GM12865 (cell line): ENCODE results near the gene HEBP2.

ENCODE experiments used
- DNase-seq: peaks from one replicate; pipeline ENCODE4 v3.0.0; 2010; ENCODE audit warnings: low read depth
- H3K4me3 ChIP-seq: 2 replicates; pipeline ENCODE4 v1.5.1; 2011; ENCODE audit warnings: mild to moderate bottlenecking, low read depth, low read length, control low read depth
- CTCF ChIP-seq: IDR thresholded peaks from 2 replicates; pipeline ENCODE4 v1.5.1; 2011; ENCODE audit warnings: low read length, control low read depth, low read depth, inconsistent platforms; ENCODE audit not compliant: insufficient read depth; ENCODE audit errors: missing control alignments

The HEBP2 gene

DNA sequence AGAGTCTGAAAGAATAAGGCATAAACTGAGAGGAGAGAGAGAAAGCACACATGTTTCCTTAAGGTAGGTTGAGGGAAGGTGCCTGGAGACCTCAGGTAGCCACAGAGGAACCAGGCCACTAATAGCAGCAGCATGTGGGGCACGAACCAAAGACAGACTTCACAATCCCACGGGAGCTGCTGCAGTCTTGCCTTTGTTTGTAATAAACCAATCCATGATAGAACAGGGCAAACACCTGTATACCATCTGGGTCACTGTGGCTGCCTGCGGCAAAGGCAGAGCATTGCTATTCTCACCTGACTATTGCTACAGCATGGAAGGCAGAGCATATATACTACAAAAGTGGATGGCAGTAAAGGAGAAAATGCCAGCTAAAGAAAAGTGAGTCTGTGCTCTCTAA is 36.3 kb downstream of the HEBP2 start:
- DNase-seq, result no peak
- no peak for TF ChIP-seq CTCF
- no peak overlapping the region for H3K4me3 ChIP-seq

DNA sequence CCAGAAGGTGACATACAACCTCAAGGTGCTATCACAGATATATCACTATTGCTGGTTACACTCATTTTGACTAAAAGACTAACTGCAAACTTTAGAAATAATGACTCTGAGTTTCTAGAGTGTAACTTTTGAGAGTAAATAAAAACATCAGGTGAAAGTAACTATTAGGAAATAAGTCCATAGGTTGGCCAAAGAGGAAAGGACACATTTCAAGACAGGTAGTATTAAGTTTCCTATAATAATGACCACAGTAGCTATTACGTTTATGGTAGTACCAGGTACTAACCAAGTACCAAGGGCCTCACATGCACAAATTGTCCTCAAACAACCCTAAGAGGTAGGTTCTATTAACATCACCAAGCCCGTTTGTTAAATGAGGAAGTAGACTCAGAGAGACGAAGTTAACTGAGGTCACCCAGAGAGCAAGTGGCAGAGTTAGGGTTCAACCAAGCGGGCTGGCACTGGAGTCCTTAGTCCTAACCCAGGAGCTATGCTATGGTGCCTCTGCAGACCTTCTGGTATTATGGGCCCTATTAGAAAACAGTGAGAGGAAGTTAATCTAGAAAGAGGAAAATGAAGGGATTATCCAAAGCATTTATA is 36.8 kb downstream of the HEBP2 start:
- H3K4me3 ChIP-seq, result no peak overlapping the region
- no peak for DNase-seq
- no peak for TF ChIP-seq CTCF

GRCh38 chr6:138441965-138442364 is 37.9 kb downstream of the HEBP2 start:
- no peak for TF ChIP-seq CTCF
- no peak overlapping the region for H3K4me3 ChIP-seq
- no peak for DNase-seq

GRCh38 chr6:138442663-138443062 is 38.6 kb downstream of the HEBP2 start:
- TF ChIP-seq CTCF, result no peak
- no peak overlapping the region for H3K4me3 ChIP-seq
- DNase-seq, result no peak

- no peak overlapping the region for H3K4me3 ChIP-seq
- TF ChIP-seq CTCF, result no peak
- DNase-seq, result no peak
These were observed 40.0 kb downstream of the HEBP2 start for GRCh38 chr6:138443979-138444378.

GRCh38 chr6:138446821-138447220 is 42.8 kb downstream of the HEBP2 start:
- no peak for TF ChIP-seq CTCF
- no peak overlapping the region for H3K4me3 ChIP-seq
- DNase-seq, result no peak

DNA sequence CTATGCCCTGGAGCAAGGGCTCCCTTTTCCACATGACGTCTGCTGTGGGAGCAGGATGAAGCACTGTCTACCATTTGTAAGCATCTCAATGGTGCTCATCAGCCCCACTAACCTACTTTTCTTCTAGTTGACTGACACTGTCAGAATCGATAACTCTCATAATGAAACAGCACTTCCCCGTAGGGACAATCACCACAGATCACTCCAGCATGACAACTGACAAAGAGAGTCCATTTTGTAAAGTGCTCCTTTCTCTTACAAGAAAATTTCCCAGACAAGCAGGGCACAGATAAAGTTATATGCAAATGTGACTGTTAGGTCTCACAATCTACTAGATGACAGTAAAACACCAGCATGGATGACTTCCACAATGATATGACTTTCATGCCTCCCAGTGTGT is 46.4 kb downstream of the HEBP2 start:
- no peak overlapping the region for H3K4me3 ChIP-seq
- TF ChIP-seq CTCF, result no peak
- peak; percentile 46 for DNase-seq
